ENCODE measurements around the gene WDR6.

GRCh38 chr3:48979451-48979850, 27.7 kb upstream of the WDR6 start:
- no peak for TF ChIP-seq POLR2A (IDR thresholded peaks at IDR 0.05)
- no peak for TF ChIP-seq CTCF (IDR thresholded peaks at IDR 0.05)
